ENCODE data around the gene TRHDE.

DNA sequence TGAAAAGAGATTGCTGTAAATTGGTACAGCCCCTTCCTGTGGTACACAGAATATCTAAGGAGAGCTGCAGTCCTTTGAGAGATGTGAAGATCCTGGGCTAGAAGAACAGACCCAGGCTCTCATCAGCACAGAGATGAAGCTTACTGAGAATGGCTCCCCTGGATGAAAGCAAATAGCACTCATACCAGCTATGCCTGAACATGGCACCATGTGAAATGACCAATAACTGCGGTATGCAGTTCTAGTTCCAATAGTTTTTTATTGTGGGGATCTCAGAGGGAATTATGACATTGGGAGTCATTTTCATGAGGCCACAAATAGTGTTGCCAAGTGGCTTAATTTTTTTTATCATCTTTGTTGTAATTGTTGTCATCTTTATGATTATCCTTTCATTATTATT lies 15.4 kb upstream of the TRHDE start:
- TF ChIP-seq, protein P1, sequence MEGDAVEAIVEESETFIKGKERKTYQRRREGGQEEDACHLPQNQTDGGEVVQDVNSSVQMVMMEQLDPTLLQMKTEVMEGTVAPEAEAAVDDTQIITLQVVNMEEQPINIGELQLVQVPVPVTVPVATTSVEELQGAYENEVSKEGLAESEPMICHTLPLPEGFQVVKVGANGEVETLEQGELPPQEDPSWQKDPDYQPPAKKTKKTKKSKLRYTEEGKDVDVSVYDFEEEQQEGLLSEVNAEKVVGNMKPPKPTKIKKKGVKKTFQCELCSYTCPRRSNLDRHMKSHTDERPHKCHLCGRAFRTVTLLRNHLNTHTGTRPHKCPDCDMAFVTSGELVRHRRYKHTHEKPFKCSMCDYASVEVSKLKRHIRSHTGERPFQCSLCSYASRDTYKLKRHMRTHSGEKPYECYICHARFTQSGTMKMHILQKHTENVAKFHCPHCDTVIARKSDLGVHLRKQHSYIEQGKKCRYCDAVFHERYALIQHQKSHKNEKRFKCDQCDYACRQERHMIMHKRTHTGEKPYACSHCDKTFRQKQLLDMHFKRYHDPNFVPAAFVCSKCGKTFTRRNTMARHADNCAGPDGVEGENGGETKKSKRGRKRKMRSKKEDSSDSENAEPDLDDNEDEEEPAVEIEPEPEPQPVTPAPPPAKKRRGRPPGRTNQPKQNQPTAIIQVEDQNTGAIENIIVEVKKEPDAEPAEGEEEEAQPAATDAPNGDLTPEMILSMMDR (IDR thresholded peaks at IDR 0.05) = no peak
- no peak for TF ChIP-seq POLR2AphosphoS5 (IDR thresholded peaks at IDR 0.05)

All from sigmoid colon (tissue), 4 donors.